ENCODE data around the gene HMMR. TPM values are rescaled to one million over a fixed set of nuclear protein-coding genes. Genes with fewer than 3 reads are reported as not detected.
"Not testable (repeated sequence)": the region's sequence is repeated elsewhere in the genome, so short reads cannot be mapped to it uniquely, and the experiment has no call there.

The HMMR gene
- total and polyA plus RNA-seq, 2 of the 4 experiments (the other 2 are of a cell fraction) = 13.0 to 24.6 TPM

DNA sequence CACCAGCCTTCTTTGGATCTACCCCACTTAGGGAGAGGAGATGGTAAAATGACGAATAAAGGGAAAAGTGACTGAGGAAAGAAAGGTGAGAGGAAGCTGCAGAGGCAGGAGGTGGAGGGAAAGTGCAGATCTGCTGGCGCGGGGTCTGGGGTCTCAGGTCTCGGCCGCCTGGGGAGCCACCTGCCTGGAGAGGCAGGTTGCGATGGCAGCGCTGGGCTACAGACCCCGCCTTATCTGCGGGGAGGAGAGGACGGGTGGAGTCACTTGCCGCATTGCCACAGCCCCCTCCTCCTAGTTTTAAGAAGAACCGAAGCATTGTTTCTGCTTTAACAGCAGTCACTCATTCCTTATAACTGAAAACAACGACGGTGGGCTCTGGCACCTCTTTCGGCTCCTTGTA, 44.8 kb upstream of the HMMR start:
- H4K5ac ChIP-seq (ENCODE audit: low read depth, low read length); H3K27ac ChIP-seq (ENCODE audit: insufficient read depth, low read length); H2BK5ac ChIP-seq (ENCODE audit: low read depth, low read length, poor library complexity, severe bottlenecking); H4K8ac ChIP-seq (ENCODE audit: low read depth in 2 of 2, low read length in 2 of 2); ATAC-seq (ENCODE audit: low read depth); H3K23ac ChIP-seq (ENCODE audit: low read depth, low read length); DNase-seq; H3K14ac ChIP-seq (replicated peaks; ENCODE audit: low read depth, low read length); H3K79me1 ChIP-seq (ENCODE audit: low read depth in 1 of 2, low read length in 2 of 2); H4K20me1 ChIP-seq (ENCODE audit: insufficient read depth, low read length); H3K9me1 ChIP-seq (ENCODE audit: insufficient read depth, low read length); H3K4me3 ChIP-seq (ENCODE audit: insufficient read depth, low read depth, low read length); H3K9ac ChIP-seq (ENCODE audit: low read depth, low read length); H3K4ac ChIP-seq (ENCODE audit: low read depth, low read length); H2BK120ac ChIP-seq (ENCODE audit: low read depth, low read length); POLR2A ChIA-PET (ENCODE audit: unreplicated experiment); H3K36me3 ChIP-seq (ENCODE audit: control insufficient read depth, insufficient read depth, low read length); intact Hi-C loops (cut with micrococcal nuclease); H2BK20ac ChIP-seq (ENCODE audit: low read depth, low read length); in situ Hi-C loops (cut with MboI; ENCODE audit: low sequenced_read_pairs); H2AFZ ChIP-seq (replicated peaks; ENCODE audit: low read length, poor library complexity); H3K27me3 ChIP-seq (ENCODE audit: control insufficient read depth, insufficient read depth, low read length); H3K18ac ChIP-seq (ENCODE audit: low read depth, low read length); dilution Hi-C loops (cut with HindIII; ENCODE audit: low sequenced_read_pairs, unreplicated experiment); BruUV-seq (replicated peaks); H3K9me3 ChIP-seq (ENCODE audit: control insufficient read depth, insufficient read depth, low read length); H3K4me2 ChIP-seq (ENCODE audit: low read depth, low read length); H3K4me1 ChIP-seq (ENCODE audit: control insufficient read depth, insufficient read depth, low read length); H2AK9ac ChIP-seq (replicated peaks; ENCODE audit: low read depth, low read length, poor library complexity); H2BK15ac ChIP-seq (ENCODE audit: low read depth, low read length); CTCF ChIA-PET; H2AK5ac ChIP-seq (ENCODE audit: low read depth, low read length); H3K56ac ChIP-seq (ENCODE audit: extremely low read depth, insufficient read depth, low read length); H4K91ac ChIP-seq (ENCODE audit: insufficient read depth, low read depth, low read length): not testable (repeated sequence)
- WGBS, 2 experiments (ENCODE audit: extremely low coverage in 2 of 2, insufficient read length in 1 of 2) = no CpG with 5 or more reads among the region's 15 CpGs

Measured in IMR-90 (cell line).